K562 (cell line): ENCODE measurements around the gene NARF. TPM values are rescaled to one million over a fixed set of nuclear protein-coding genes. Genes with fewer than 3 reads are reported as not detected.

Experiments
- CBFA2T3 ChIP-seq: fragments of 450-650 bp; IDR thresholded peaks from 2 replicates; pipeline ENCODE4 v1.6.1; 2017
- NELFE ChIP-seq: IDR thresholded peaks from 2 replicates; pipeline ENCODE4 v1.6.1; 2011; ENCODE audit warnings: mild to moderate bottlenecking; ENCODE audit not compliant: insufficient read depth, insufficient read length
- RBBP5 ChIP-seq: fragments of 200-600 bp; sonication (generic); IDR thresholded peaks from 2 replicates; pipeline ENCODE4 v1.6.1; 2012; ENCODE audit warnings: borderline replicate concordance, mild to moderate bottlenecking, low read length, control low read depth, inconsistent platforms; ENCODE audit not compliant: insufficient read depth, poor library complexity, severe bottlenecking
- SMAD1 ChIP-seq: fragments of 150-350 bp; IDR thresholded peaks from 2 replicates; pipeline ENCODE4 v1.6.1; 2014; ENCODE audit warnings: low read length, low read depth; ENCODE audit not compliant: partially characterized antibody
- TGIF2 ChIP-seq: sonication (generic); formaldehyde crosslinking; IDR thresholded peaks from 2 replicates; pipeline ENCODE4 v1.8.1; 2022; ENCODE audit warnings: mild to moderate bottlenecking, missing genetic modification reagents, moderate library complexity
- ZFPM2 ChIP-seq: fragments of 250-450 bp; sonication (Bioruptor Pico); IDR thresholded peaks from 2 replicates; pipeline ENCODE4 v1.5.1; 2022; ENCODE audit warnings: mild to moderate bottlenecking
- ZNF830 ChIP-seq: fragments of 250-450 bp; sonication (Bioruptor Pico); IDR thresholded peaks from 2 replicates; pipeline ENCODE4 v1.5.0; 2021; ENCODE audit warnings: mild to moderate bottlenecking
- polyA plus RNA-seq, 8 experiments: library from polyadenylated mRNA; depleted of rRNA in 4 of 8; stranded (reverse) in 5 of 8; unstranded in 3 of 8; fragments of >200 nt; fragmentation: Nextera tagmentation in 2 of 8; fragmentation: Illumina TruSeq in 1 of 8; extraction: Ambion mirVana in 2 of 8; extraction: Trizol in 1 of 8; gene quantifications; 2 replicates each; pipeline versions ENCODE4 v1.2.1 to v1.2.3, GENCODE V29; 2011 to 2014; ENCODE audit warnings: inconsistent platforms in 1 of 8, missing spikeins in 1 of 8
- total RNA-seq, 7 experiments: library from RNA; depleted of rRNA in 6 of 7; stranded (reverse); fragments of >200 nt in 6 of 7; fragmentation: Illumina TruSeq in 2 of 7; extraction: Trizol in 2 of 7; gene quantifications; 2 replicates each; pipeline versions ENCODE4 v1.2.1 to v1.2.3, GENCODE V29; 2011 to 2021; ENCODE audit warnings: low replicate concordance in 1 of 7
- TF ChIP-seq, protein P1 (sequence below), 2 experiments: IDR thresholded peaks; 2 replicates each; pipeline ENCODE4 v1.6.1; 2011; ENCODE audit warnings: borderline replicate concordance in 1 of 2, control low read depth in 1 of 2, low read depth in 1 of 2, low read length in 1 of 2, mild to moderate bottlenecking in 1 of 2, mixed read lengths in 1 of 2, moderate library complexity in 1 of 2; ENCODE audit not compliant: insufficient read depth in 1 of 2, insufficient read length in 1 of 2, poor library complexity in 1 of 2, severe bottlenecking in 1 of 2; ENCODE audit errors: extremely low read depth in 1 of 2
- TF ChIP-seq, protein P2 (sequence below): sonication (generic); formaldehyde crosslinking; IDR thresholded peaks from 2 replicates; pipeline ENCODE4 v1.8.1; 2023; ENCODE audit warnings: mild to moderate bottlenecking, missing genetic modification reagents
- TF ChIP-seq, protein P3 (sequence below): sonication (generic); formaldehyde crosslinking; IDR thresholded peaks from 2 replicates; pipeline ENCODE4 v1.8.0; 2023; ENCODE audit warnings: missing genetic modification reagents, mild to moderate bottlenecking, borderline replicate concordance
- TF ChIP-seq, protein P4 (sequence below): sonication (generic); formaldehyde crosslinking; IDR thresholded peaks from 2 replicates; pipeline ENCODE4 v1.8.0; 2022; ENCODE audit warnings: mild to moderate bottlenecking, missing genetic modification reagents

The NARF gene
- total and polyA plus RNA-seq, 9 of the 15 experiments (the other 6 are each of a cell fraction or from before 2014, with no cell fraction given), result 60.4 to 423 (median 132) TPM

DNA sequence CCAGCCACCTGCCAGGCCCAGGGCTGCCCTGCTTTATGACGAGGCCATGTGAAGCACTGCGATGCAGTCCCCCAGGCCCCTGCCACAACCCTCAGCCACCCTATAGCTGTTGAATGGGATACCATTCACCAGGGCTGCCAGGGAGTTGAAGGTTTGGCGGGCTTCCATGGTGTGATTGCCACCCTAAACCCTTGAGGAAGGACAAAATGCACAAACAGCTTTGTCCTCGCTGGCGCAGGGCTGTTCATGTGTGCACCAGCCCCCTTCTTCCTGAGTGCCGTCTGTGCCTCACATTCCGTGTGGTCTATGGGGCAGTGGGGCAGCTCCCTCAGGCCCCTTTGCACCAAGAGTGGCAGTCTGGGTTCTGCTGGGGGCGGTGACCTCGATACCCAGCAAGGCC, 25.3 kb downstream of the NARF start (continued):
- TF ChIP-seq, protein P1, sequence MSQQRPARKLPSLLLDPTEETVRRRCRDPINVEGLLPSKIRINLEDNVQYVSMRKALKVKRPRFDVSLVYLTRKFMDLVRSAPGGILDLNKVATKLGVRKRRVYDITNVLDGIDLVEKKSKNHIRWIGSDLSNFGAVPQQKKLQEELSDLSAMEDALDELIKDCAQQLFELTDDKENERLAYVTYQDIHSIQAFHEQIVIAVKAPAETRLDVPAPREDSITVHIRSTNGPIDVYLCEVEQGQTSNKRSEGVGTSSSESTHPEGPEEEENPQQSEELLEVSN (IDR thresholded peaks at IDR 0.05; ENCODE audit: borderline replicate concordance in 1 of 2, extremely low read depth in 1 of 2, insufficient read depth in 1 of 2, insufficient read length in 1 of 2, low read depth in 1 of 2, low read length in 1 of 2, poor library complexity in 1 of 2, severe bottlenecking in 1 of 2), result no peak
- TF ChIP-seq TGIF2 (CRISPR knock-in tag), result no peak
- TF ChIP-seq, protein P2, sequence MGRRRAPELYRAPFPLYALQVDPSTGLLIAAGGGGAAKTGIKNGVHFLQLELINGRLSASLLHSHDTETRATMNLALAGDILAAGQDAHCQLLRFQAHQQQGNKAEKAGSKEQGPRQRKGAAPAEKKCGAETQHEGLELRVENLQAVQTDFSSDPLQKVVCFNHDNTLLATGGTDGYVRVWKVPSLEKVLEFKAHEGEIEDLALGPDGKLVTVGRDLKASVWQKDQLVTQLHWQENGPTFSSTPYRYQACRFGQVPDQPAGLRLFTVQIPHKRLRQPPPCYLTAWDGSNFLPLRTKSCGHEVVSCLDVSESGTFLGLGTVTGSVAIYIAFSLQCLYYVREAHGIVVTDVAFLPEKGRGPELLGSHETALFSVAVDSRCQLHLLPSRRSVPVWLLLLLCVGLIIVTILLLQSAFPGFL, result no peak
- TF ChIP-seq ZNF830 (CRISPR knock-in tag), result no peak
- TF ChIP-seq, protein P3, sequence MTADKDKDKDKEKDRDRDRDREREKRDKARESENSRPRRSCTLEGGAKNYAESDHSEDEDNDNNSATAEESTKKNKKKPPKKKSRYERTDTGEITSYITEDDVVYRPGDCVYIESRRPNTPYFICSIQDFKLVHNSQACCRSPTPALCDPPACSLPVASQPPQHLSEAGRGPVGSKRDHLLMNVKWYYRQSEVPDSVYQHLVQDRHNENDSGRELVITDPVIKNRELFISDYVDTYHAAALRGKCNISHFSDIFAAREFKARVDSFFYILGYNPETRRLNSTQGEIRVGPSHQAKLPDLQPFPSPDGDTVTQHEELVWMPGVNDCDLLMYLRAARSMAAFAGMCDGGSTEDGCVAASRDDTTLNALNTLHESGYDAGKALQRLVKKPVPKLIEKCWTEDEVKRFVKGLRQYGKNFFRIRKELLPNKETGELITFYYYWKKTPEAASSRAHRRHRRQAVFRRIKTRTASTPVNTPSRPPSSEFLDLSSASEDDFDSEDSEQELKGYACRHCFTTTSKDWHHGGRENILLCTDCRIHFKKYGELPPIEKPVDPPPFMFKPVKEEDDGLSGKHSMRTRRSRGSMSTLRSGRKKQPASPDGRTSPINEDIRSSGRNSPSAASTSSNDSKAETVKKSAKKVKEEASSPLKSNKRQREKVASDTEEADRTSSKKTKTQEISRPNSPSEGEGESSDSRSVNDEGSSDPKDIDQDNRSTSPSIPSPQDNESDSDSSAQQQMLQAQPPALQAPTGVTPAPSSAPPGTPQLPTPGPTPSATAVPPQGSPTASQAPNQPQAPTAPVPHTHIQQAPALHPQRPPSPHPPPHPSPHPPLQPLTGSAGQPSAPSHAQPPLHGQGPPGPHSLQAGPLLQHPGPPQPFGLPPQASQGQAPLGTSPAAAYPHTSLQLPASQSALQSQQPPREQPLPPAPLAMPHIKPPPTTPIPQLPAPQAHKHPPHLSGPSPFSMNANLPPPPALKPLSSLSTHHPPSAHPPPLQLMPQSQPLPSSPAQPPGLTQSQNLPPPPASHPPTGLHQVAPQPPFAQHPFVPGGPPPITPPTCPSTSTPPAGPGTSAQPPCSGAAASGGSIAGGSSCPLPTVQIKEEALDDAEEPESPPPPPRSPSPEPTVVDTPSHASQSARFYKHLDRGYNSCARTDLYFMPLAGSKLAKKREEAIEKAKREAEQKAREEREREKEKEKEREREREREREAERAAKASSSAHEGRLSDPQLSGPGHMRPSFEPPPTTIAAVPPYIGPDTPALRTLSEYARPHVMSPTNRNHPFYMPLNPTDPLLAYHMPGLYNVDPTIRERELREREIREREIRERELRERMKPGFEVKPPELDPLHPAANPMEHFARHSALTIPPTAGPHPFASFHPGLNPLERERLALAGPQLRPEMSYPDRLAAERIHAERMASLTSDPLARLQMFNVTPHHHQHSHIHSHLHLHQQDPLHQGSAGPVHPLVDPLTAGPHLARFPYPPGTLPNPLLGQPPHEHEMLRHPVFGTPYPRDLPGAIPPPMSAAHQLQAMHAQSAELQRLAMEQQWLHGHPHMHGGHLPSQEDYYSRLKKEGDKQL (CRISPR knock-in tag), result no peak
- no peak for TF ChIP-seq ZFPM2
- no peak for TF ChIP-seq NELFE
- TF ChIP-seq RBBP5, result no peak
- TF ChIP-seq SMAD1, result no peak
- TF ChIP-seq, protein P4, sequence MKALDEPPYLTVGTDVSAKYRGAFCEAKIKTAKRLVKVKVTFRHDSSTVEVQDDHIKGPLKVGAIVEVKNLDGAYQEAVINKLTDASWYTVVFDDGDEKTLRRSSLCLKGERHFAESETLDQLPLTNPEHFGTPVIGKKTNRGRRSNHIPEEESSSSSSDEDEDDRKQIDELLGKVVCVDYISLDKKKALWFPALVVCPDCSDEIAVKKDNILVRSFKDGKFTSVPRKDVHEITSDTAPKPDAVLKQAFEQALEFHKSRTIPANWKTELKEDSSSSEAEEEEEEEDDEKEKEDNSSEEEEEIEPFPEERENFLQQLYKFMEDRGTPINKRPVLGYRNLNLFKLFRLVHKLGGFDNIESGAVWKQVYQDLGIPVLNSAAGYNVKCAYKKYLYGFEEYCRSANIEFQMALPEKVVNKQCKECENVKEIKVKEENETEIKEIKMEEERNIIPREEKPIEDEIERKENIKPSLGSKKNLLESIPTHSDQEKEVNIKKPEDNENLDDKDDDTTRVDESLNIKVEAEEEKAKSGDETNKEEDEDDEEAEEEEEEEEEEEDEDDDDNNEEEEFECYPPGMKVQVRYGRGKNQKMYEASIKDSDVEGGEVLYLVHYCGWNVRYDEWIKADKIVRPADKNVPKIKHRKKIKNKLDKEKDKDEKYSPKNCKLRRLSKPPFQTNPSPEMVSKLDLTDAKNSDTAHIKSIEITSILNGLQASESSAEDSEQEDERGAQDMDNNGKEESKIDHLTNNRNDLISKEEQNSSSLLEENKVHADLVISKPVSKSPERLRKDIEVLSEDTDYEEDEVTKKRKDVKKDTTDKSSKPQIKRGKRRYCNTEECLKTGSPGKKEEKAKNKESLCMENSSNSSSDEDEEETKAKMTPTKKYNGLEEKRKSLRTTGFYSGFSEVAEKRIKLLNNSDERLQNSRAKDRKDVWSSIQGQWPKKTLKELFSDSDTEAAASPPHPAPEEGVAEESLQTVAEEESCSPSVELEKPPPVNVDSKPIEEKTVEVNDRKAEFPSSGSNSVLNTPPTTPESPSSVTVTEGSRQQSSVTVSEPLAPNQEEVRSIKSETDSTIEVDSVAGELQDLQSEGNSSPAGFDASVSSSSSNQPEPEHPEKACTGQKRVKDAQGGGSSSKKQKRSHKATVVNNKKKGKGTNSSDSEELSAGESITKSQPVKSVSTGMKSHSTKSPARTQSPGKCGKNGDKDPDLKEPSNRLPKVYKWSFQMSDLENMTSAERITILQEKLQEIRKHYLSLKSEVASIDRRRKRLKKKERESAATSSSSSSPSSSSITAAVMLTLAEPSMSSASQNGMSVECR (CRISPR knock-in tag), result no peak
- no peak for TF ChIP-seq CBFA2T3
